Breast epithelium (tissue), 4 donors: ENCODE results near the gene CHN1. TPM values are rescaled to one million over a fixed set of nuclear protein-coding genes. Genes with fewer than 3 reads are reported as not detected.

Source experiments
- DNase-seq, 2 donors: peaks; one replicate each; pipeline ENCODE4 v3.0.0-alpha.2; 2019; ENCODE audit warnings: low spot score in 2 of 2
- H3K27ac ChIP-seq, 2 donors: fragments of 200-600 bp; sonication (generic) in 1 of 2; one replicate each; pipeline ENCODE4 v1.5.1; 2016 to 2019; ENCODE audit warnings: mild to moderate bottlenecking in 1 of 2
- H3K27me3 ChIP-seq, 2 donors: fragments of 200-600 bp; sonication (generic) in 1 of 2; one replicate each; pipeline versions ENCODE4 v1.5.1 to v1.6.0; 2017 to 2019; ENCODE audit warnings: control low read depth in 1 of 2, mild to moderate bottlenecking in 1 of 2
- H3K36me3 ChIP-seq: fragments of 200-600 bp; one replicate; pipeline ENCODE4 v1.5.1; 2019
- H3K4me1 ChIP-seq, 2 donors: fragments of 200-600 bp; sonication (generic); one replicate each; pipeline ENCODE4 v1.5.1; 2016 to 2019; ENCODE audit warnings: control low read depth in 1 of 2
- H3K4me3 ChIP-seq, 3 donors: fragments of 200-600 bp; sonication (generic); 1 replicate in 2 of 3; 2 replicates in 1 of 3; pipeline ENCODE4 v1.5.1; 2016 to 2019; ENCODE audit warnings: mild to moderate bottlenecking in 3 of 3, moderate library complexity in 2 of 3
- H3K9me3 ChIP-seq, 2 donors: fragments of 200-600 bp; sonication (generic) in 1 of 2; one replicate each; pipeline ENCODE4 v1.5.1; 2016 to 2019; ENCODE audit warnings: control low read depth in 1 of 2
- CTCF ChIP-seq, 3 donors: fragments of 450-650 bp; IDR thresholded peaks; one replicate each; pipeline ENCODE4 v1.5.1; 2016 to 2017; ENCODE audit warnings: antibody characterized with exemption in 3 of 3, mild to moderate bottlenecking in 3 of 3, moderate library complexity in 3 of 3
- POLR2A ChIP-seq: fragments of 450-650 bp; IDR thresholded peaks from one replicate; pipeline ENCODE4 v1.6.1; 2016; ENCODE audit warnings: antibody characterized with exemption, mild to moderate bottlenecking, moderate library complexity
- POLR2AphosphoS5 ChIP-seq, 3 donors: sonication (generic); formaldehyde crosslinking; IDR thresholded peaks; one replicate each; pipeline ENCODE4 v1.6.1; 2017; ENCODE audit warnings: antibody characterized with exemption in 3 of 3
- intact Hi-C: fragments of 100-400 bp; cut with DNase I; formaldehyde crosslinking; loops from one replicate; pipeline ENCODE4 v1.15.1; 2023; ENCODE audit warnings: low total_unique reads
- total RNA-seq, 3 donors: library from RNA; depleted of rRNA; stranded (reverse); fragments of >200 nt; gene quantifications; one replicate each; pipeline ENCODE4 v1.1.0, GENCODE V29; 2016

CHN1 gene, protein sequence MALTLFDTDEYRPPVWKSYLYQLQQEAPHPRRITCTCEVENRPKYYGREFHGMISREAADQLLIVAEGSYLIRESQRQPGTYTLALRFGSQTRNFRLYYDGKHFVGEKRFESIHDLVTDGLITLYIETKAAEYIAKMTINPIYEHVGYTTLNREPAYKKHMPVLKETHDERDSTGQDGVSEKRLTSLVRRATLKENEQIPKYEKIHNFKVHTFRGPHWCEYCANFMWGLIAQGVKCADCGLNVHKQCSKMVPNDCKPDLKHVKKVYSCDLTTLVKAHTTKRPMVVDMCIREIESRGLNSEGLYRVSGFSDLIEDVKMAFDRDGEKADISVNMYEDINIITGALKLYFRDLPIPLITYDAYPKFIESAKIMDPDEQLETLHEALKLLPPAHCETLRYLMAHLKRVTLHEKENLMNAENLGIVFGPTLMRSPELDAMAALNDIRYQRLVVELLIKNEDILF
- total RNA-seq, result 10 to 100 TPM in 2 of 3 donors, 1 to 10 TPM in 1; 9.8 to 14.7 (median 13.4) TPM

GRCh38 chr2:175004980-175005732 is at the start of gene CHN1:
Gene CHN1, minus strand, starts transcription at chr2:175005381. Its CDS starts 469 bp downstream, at chr2:175004912.
- Histone ChIP-seq H3K9me3 (no peaks in the 10 kb centered on the region), H3K27ac (peak within 1 kb of the TSS; percentile 60 to 87), H3K4me1 (no peaks in the 10 kb centered on the region), H3K4me3 (peak within 1 kb of the TSS; percentile 75 to 93 (median 77)), H3K36me3 (no peaks in the 10 kb centered on the region), H3K27me3 (peaks cover 0 to 17% of the 10 kb centered on the region in 2 donors)
- intact Hi-C loops, result no loop called here
- peak in 1 of 2 donors; percentile 26 for DNase-seq
- no peak for TF ChIP-seq CTCF (IDR thresholded peaks at IDR 0.05)
- TF ChIP-seq POLR2AphosphoS5 (IDR thresholded peaks at IDR 0.05), result peak in 1 of 3 donors; percentile 20

DNA sequence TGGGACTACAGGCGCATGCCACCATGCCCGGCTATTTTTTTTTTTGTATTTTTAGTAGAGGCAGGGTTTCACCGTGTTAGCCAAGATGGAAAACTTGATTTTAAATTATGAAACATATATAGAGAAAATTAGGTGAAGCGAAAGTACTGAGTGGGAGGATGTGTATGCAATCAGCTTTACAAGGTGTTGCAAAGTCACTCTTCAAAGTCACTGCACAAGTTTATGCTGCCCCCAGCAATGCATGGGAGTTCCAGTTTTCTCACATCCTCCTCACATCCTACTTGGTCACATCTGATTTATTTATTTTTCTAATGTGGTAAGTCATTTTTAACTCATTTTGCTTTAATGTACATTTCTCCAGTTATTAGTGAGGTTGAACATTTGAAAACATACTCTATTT is 49.2 kb upstream of the CHN1 start:
- no peaks in the 10 kb centered on the region for H3K27me3 ChIP-seq
- intact Hi-C loops, result no loop called here

DNA sequence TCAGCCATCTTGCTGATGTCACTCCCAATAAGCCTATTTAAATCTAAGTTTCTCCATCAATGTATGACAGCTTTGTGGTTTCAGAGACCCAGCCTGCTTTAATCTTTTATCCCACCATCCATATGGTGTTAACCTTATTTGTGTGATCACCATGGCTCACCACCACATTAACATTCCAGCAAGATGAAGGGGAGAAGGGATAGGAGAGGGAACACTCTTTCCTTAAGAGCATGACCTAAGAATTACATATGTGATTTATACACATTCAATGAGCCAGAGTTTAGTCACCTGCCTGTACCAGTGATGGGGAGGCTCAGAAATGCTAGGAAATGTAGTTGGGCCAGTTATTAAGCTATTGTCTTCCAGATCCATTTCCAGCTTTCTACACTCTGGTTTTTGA is 44.5 kb upstream of the CHN1 start:
- Histone ChIP-seq H3K9me3 (no peaks in the 10 kb centered on the region), H3K4me1 (no peaks in the 10 kb centered on the region), H3K27me3 (no peaks in the 10 kb centered on the region), H3K36me3 (no peaks in the 10 kb centered on the region), H3K27ac (no peak overlapping the region), H3K4me3 (no peak overlapping the region)
- intact Hi-C loops, result no loop called here
- TF ChIP-seq CTCF (IDR thresholded peaks at IDR 0.05), result no peak
- TF ChIP-seq POLR2AphosphoS5 (IDR thresholded peaks at IDR 0.05), result no peak
- TF ChIP-seq POLR2A, result no peak
- no peak for DNase-seq

More for the DNA sequence above, 49.2 kb upstream of the CHN1 start:
- TF ChIP-seq POLR2A, result no peak
- no peak for TF ChIP-seq CTCF (IDR thresholded peaks at IDR 0.05)
- no peak for TF ChIP-seq POLR2AphosphoS5 (IDR thresholded peaks at IDR 0.05)
- Histone ChIP-seq H3K4me1 (no peaks in the 10 kb centered on the region), H3K9me3 (no peaks in the 10 kb centered on the region), H3K4me3 (no peak overlapping the region), H3K27ac (no peak overlapping the region), H3K36me3 (no peaks in the 10 kb centered on the region)
- no peak for DNase-seq

- Histone ChIP-seq H3K4me3 (no peak overlapping the region), H3K36me3 (no peaks in the 10 kb centered on the region), H3K4me1 (no peaks in the 10 kb centered on the region), H3K27me3 (no peaks in the 10 kb centered on the region), H3K9me3 (no peaks in the 10 kb centered on the region), H3K27ac (no peak overlapping the region)
- intact Hi-C loops, result no loop called here
- no peak for DNase-seq
- TF ChIP-seq POLR2AphosphoS5 (IDR thresholded peaks at IDR 0.05), result no peak
- no peak for TF ChIP-seq CTCF (IDR thresholded peaks at IDR 0.05)
- TF ChIP-seq POLR2A, result no peak
These were observed 43.1 kb upstream of the CHN1 start for GRCh38 chr2:175048275-175048674.

DNA sequence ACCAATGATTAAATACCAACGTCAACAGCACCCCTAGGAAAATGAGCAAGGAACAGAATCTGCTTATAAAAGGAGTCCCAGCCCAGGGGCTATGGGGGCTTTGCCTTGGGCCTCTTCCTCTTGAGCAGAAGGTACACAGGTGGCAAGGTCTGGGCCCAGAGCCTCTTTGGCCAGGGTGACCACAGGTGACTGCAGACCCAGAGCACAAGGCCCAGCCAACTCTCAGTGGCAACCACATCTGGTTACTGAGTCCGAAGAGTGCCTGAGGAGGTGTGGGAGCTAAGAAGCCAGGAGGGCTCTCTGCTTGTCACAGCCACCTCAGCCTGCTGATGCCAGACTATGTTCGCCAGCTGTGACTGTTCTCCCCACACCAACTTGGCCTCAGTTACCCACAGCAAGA is 34.3 kb upstream of the CHN1 start:
- no peak overlapping the region for H3K4me3 ChIP-seq
- H3K9me3 ChIP-seq, result no peaks in the 10 kb centered on the region
- H3K36me3 ChIP-seq, result no peaks in the 10 kb centered on the region
- TF ChIP-seq POLR2AphosphoS5 (IDR thresholded peaks at IDR 0.05), result no peak
- TF ChIP-seq CTCF (IDR thresholded peaks at IDR 0.05), result no peak
- TF ChIP-seq POLR2A, result no peak
- no peaks in the 10 kb centered on the region for H3K4me1 ChIP-seq
- intact Hi-C loops, result no loop called here
- no peaks in the 10 kb centered on the region for H3K27me3 ChIP-seq
- DNase-seq, result no peak
- no peak overlapping the region for H3K27ac ChIP-seq
